ENCODE measurements around the gene CUL3.

DNA sequence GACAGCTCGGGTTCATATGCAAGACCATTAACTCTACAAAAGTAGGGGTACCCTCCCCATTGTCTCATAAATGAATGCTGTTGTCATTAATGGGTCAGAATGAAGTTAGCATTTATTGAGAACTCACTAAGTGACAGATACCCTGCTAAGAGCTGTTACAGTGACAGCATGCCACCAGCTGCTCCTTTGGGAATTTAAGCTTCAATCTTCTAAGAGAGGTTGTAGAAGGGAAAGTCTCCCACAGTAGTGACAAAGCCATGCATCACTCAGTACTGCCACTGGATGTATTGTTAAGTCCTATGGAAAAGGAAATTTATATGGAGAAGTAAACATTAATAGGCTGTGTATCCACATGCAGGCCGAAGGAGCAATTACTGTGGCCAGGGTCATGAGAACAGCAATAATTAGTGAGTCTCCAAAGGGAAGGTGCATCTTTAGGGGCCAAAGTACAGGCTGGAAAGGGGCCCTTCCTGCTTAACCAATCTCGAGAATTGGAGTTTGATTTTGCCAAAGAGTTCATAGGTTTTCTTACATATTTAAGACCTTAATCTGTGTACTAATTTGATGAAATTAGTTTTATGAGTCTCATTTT is 118.8 kb downstream of the CUL3 start:
- TF ChIP-seq, protein P1, sequence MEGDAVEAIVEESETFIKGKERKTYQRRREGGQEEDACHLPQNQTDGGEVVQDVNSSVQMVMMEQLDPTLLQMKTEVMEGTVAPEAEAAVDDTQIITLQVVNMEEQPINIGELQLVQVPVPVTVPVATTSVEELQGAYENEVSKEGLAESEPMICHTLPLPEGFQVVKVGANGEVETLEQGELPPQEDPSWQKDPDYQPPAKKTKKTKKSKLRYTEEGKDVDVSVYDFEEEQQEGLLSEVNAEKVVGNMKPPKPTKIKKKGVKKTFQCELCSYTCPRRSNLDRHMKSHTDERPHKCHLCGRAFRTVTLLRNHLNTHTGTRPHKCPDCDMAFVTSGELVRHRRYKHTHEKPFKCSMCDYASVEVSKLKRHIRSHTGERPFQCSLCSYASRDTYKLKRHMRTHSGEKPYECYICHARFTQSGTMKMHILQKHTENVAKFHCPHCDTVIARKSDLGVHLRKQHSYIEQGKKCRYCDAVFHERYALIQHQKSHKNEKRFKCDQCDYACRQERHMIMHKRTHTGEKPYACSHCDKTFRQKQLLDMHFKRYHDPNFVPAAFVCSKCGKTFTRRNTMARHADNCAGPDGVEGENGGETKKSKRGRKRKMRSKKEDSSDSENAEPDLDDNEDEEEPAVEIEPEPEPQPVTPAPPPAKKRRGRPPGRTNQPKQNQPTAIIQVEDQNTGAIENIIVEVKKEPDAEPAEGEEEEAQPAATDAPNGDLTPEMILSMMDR (IDR thresholded peaks at IDR 0.05), result no peak
- TF ChIP-seq EP300 (IDR thresholded peaks at IDR 0.05), result no peak
- no peak for TF ChIP-seq POLR2A (IDR thresholded peaks at IDR 0.05)
- TF ChIP-seq POLR2AphosphoS5 (IDR thresholded peaks at IDR 0.05), result no peak

Data from gastroesophageal sphincter (tissue), 3 donors.